Measurements from ENCODE around the gene FGD2. TPM values are rescaled to one million over a fixed set of nuclear protein-coding genes. Genes with fewer than 3 reads are reported as not detected.

FGD2 gene
- total and polyA plus RNA-seq, 2 of the 4 experiments (the other 2 are of a cell fraction), result 0.07 TPM; not detected in 1

GRCh38 chr6:37057678-37058077 is 52.2 kb downstream of the FGD2 start:
- dilution Hi-C loops (cut with HindIII; ENCODE audit: low sequenced_read_pairs, unreplicated experiment), result no loop called here
- Histone ChIP-seq H2BK5ac (ENCODE audit: low read depth, low read length, poor library complexity, severe bottlenecking) (no peak overlapping the region), H3K27ac (ENCODE audit: insufficient read depth, low read length) (no peak overlapping the region), H4K20me1 (ENCODE audit: insufficient read depth, low read length) (no peaks in the 10 kb centered on the region), H3K27me3 (ENCODE audit: control insufficient read depth, insufficient read depth, low read length) (no peaks in the 10 kb centered on the region), H3K4me3 (ENCODE audit: insufficient read depth, low read depth, low read length) (no peak overlapping the region), H3K9me1 (ENCODE audit: insufficient read depth, low read length) (peaks cover 15% of the 10 kb centered on the region), H3K4me2 (ENCODE audit: low read depth, low read length) (no peak overlapping the region), H3K9ac (ENCODE audit: low read depth, low read length) (no peak overlapping the region), H3K9me3 (ENCODE audit: control insufficient read depth, insufficient read depth, low read length) (no peaks in the 10 kb centered on the region), H3K23ac (ENCODE audit: low read depth, low read length) (no peak overlapping the region), H3K4me1 (ENCODE audit: control insufficient read depth, insufficient read depth, low read length) (peaks cover 12% of the 10 kb centered on the region), H3K18ac (ENCODE audit: low read depth, low read length) (no peak overlapping the region; the same call in 1 of the 2 replicates), H3K79me1 (ENCODE audit: low read depth in 1 of 2, low read length in 2 of 2) (peaks cover 0 to 3% of the 10 kb centered on the region in 2 experiments; a peak in 1 of 4 replicates), H4K5ac (ENCODE audit: low read depth, low read length) (no peak overlapping the region), H3K14ac (replicated peaks; ENCODE audit: low read depth, low read length) (no peak overlapping the region), H3K4ac (ENCODE audit: low read depth, low read length) (peak overlapping the region; percentile 44; the same call in 1 of the 2 replicates), H2AK5ac (ENCODE audit: low read depth, low read length) (peak overlapping the region; percentile 67), H4K91ac (ENCODE audit: insufficient read depth, low read depth, low read length) (peak overlapping the region; percentile 55), H2AK9ac (replicated peaks; ENCODE audit: low read depth, low read length, poor library complexity) (peak overlapping the region; percentile 34), H2BK120ac (ENCODE audit: low read depth, low read length) (peak overlapping the region; percentile 23), H2BK20ac (ENCODE audit: low read depth, low read length) (peak overlapping the region; percentile 27; the same call in 1 of the 2 replicates), H2AFZ (replicated peaks; ENCODE audit: low read length, poor library complexity) (peak overlapping the region; percentile 26), H2BK15ac (ENCODE audit: low read depth, low read length) (peak overlapping the region; percentile 80; the same call in 2 of the 3 replicates), H3K56ac (ENCODE audit: extremely low read depth, insufficient read depth, low read length) (no peak overlapping the region), H4K8ac (ENCODE audit: low read depth in 2 of 2, low read length in 2 of 2) (no peak overlapping the region), H3K36me3 (ENCODE audit: control insufficient read depth, insufficient read depth, low read length) (no peaks in the 10 kb centered on the region)
- DNase-seq, result no peak
- intact Hi-C loops (cut with micrococcal nuclease), result loop anchor here (2.0 kb wide), 2 partner anchors 45 to 79 kb away; no protein-coding TSS in a partner anchor
- BruUV-seq (replicated peaks), result no TSS peak
- TF ChIP-seq SMC3 (IDR thresholded peaks at IDR 0.05; ENCODE audit: low read depth, low read length), result no peak
- TF ChIP-seq MAFK (IDR thresholded peaks at IDR 0.05; ENCODE audit: low read depth, low read length), result no peak
- TF ChIP-seq NFE2L2 (IDR thresholded peaks at IDR 0.05; ENCODE audit: low read depth, low read length), result no peak
- no peak for TF ChIP-seq ELK1 (IDR thresholded peaks at IDR 0.05; ENCODE audit: borderline replicate concordance, low read depth, low read length)
- TF ChIP-seq BHLHE40 (IDR thresholded peaks at IDR 0.05; ENCODE audit: low read depth, low read length), result no peak
- TF ChIP-seq CEBPB (IDR thresholded peaks at IDR 0.05; ENCODE audit: low read depth, low read length), result no peak
- no peak for TF ChIP-seq POLR2A (IDR thresholded peaks at IDR 0.05; ENCODE audit: low read depth, low read length)
- TF ChIP-seq RAD21 (IDR thresholded peaks at IDR 0.05; ENCODE audit: low read length), result no peak
- TF ChIP-seq RCOR1 (IDR thresholded peaks at IDR 0.05; ENCODE audit: insufficient replicate concordance, low read length), result no peak
- TF ChIP-seq CHD1 (IDR thresholded peaks at IDR 0.05; ENCODE audit: low read depth, low read length), result no peak
- no peak for TF ChIP-seq USF2 (IDR thresholded peaks at IDR 0.05; ENCODE audit: low read depth, low read length)
- TF ChIP-seq MAZ (IDR thresholded peaks at IDR 0.05; ENCODE audit: borderline replicate concordance, low read depth, low read length), result no peak
- TF ChIP-seq FOS (IDR thresholded peaks at IDR 0.05; ENCODE audit: low read depth, low read length), result no peak
- TF ChIP-seq RFX5 (IDR thresholded peaks at IDR 0.05; ENCODE audit: low read depth, low read length), result no peak
- in situ Hi-C loops (cut with MboI; ENCODE audit: low sequenced_read_pairs), result loop anchor here (10.0 kb wide), 1 partner anchor 147 kb away; no protein-coding TSS in a partner anchor
- no peak for ATAC-seq (ENCODE audit: low read depth)
- 93% methylated on average over 5 of the region's 7 CpGs; no CpG with 5 or more reads in 1 of the 2 experiments for WGBS, 2 experiments (ENCODE audit: extremely low coverage in 2 of 2, insufficient read length in 1 of 2)
- CTCF ChIA-PET, result no interaction called here
- POLR2A ChIA-PET (ENCODE audit: unreplicated experiment), result no interaction called here
